K562 (cell line): ENCODE measurements around the gene RHOBTB3. TPM values are rescaled to one million over a fixed set of nuclear protein-coding genes. Genes with fewer than 3 reads are reported as not detected.

Experiments
- ATAC-seq: fragments of 200-7000 bp; cut with Tn5 transposase; 3 replicates; pipeline ENCODE4 v1.9.1; 2020; ENCODE audit warnings: moderate library complexity
- BruUV-seq: library from RNA; stranded (reverse); fragments of 400-500 nt; replicated peaks from 2 replicates; lab custom pipeline; 2021; lab: Mats Ljungman, UMichigan
- CTCF ChIA-PET: fragments of 300-600 bp; formaldehyde crosslinking; extraction: SDS; loops from one replicate; lab custom pipeline; 2021; ENCODE audit warnings: low intra/inter-chr PET ratio; lab: Yijun Ruan, JAX
- POLR2A ChIA-PET: fragments of 300-600, 350-650 bp; sonication (Branson Sonifier 250); formaldehyde crosslinking; extraction: SDS; loops from one replicate; lab custom pipeline; 2021; ENCODE audit warnings: antibody characterized with exemption, inconsistent platforms; lab: Yijun Ruan, JAX
- DNase-seq, 4 experiments: peaks; one replicate each; pipeline versions ENCODE4 v3.0.0 to v3.0.0-alpha.2; 2011 to 2018; ENCODE audit warnings: low spot score in 3 of 4, mixed read lengths in 3 of 4; ENCODE audit errors: extremely low read depth in 1 of 4
- FAIRE-seq: peaks from 2 replicates; lab custom pipeline; 2011; peaks lifted over from hg19 to GRCh38; lab: Jason Lieb, UNC
- H2AFZ ChIP-seq: 2 replicates; pipeline ENCODE4 v1.6.0; 2011; ENCODE audit warnings: low read depth, low read length, control low read depth, inconsistent platforms
- H3K27ac ChIP-seq: fragments of 200-600 bp; 3 replicates; pipeline ENCODE4 v1.8.0; 2011; ENCODE audit warnings: low read depth, mild to moderate bottlenecking, control low read depth, inconsistent platforms, low read length, moderate library complexity, mixed read lengths; ENCODE audit errors: extremely low read depth
- H3K27me3 ChIP-seq, 2 experiments: fragments of 300-600 bp in 1 of 2; 2 replicates in 1 of 2; 3 replicates in 1 of 2; pipeline versions ENCODE4 v1.6.0 to v1.8.0; 2011; ENCODE audit warnings: inconsistent platforms in 2 of 2, low read length in 2 of 2, mild to moderate bottlenecking in 1 of 2, mixed read lengths in 1 of 2, moderate library complexity in 1 of 2; ENCODE audit not compliant: control insufficient read depth in 2 of 2, insufficient read depth in 2 of 2
- H3K36me3 ChIP-seq: fragments of 300-600 bp; 3 replicates; pipeline ENCODE4 v1.8.0; 2011; ENCODE audit warnings: mild to moderate bottlenecking, low read length, inconsistent platforms; ENCODE audit not compliant: control insufficient read depth, insufficient read depth
- H3K4me1 ChIP-seq, 2 experiments: fragments of 200-600 bp in 1 of 2; replicated peaks in 1 of 2; 2 replicates in 1 of 2; 3 replicates in 1 of 2; pipeline versions ENCODE4 v1.5.1 to v1.8.0; 2011; ENCODE audit warnings: inconsistent platforms in 2 of 2, low read length in 2 of 2, mild to moderate bottlenecking in 1 of 2, mixed read lengths in 1 of 2, moderate library complexity in 1 of 2; ENCODE audit not compliant: control insufficient read depth in 2 of 2, insufficient read depth in 2 of 2
- H3K4me2 ChIP-seq: 2 replicates; pipeline ENCODE4 v1.6.1; 2011; ENCODE audit warnings: low read length, control low read depth, inconsistent platforms, mixed read lengths; ENCODE audit not compliant: insufficient read depth
- H3K4me3 ChIP-seq: fragments of 200-600 bp; sonication (generic), shearing (Covaris generic); 2 replicates; pipeline ENCODE4 v1.5.1; 2016; ENCODE audit warnings: control low read depth, inconsistent platforms
- H3K79me2 ChIP-seq: fragments of 200-600 bp; 3 replicates; pipeline ENCODE4 v1.8.0; 2011; ENCODE audit warnings: low read length, inconsistent platforms; ENCODE audit not compliant: control insufficient read depth, insufficient read depth
- H3K9ac ChIP-seq, 2 experiments: 2 replicates each; pipeline versions ENCODE4 v1.6.0 to v1.6.1; 2011; ENCODE audit warnings: low read depth in 2 of 2, low read length in 2 of 2, control low read depth in 1 of 2, inconsistent platforms in 1 of 2, mild to moderate bottlenecking in 1 of 2, mixed read lengths in 1 of 2; ENCODE audit not compliant: insufficient read depth in 1 of 2
- H3K9me1 ChIP-seq: one replicate; pipeline ENCODE4 v1.6.0; 2011; ENCODE audit warnings: inconsistent platforms, mild to moderate bottlenecking, low read length, moderate library complexity; ENCODE audit not compliant: control insufficient read depth, insufficient read depth
- H3K9me3 ChIP-seq: replicated peaks from 2 replicates; pipeline ENCODE4 v1.5.1; 2011; ENCODE audit warnings: low read depth, low read length, inconsistent platforms; ENCODE audit not compliant: control insufficient read depth, insufficient read depth
- H4K20me1 ChIP-seq: replicated peaks from 2 replicates; pipeline ENCODE4 v1.6.1; 2011; ENCODE audit warnings: low read length, inconsistent platforms, mixed read lengths; ENCODE audit not compliant: control insufficient read depth, insufficient read depth
- ARID4B ChIP-seq: sonication (generic); formaldehyde crosslinking; IDR thresholded peaks from 2 replicates; pipeline ENCODE4 v1.8.0; 2022; ENCODE audit warnings: mild to moderate bottlenecking, missing genetic modification reagents
- CBFA2T3 ChIP-seq: fragments of 450-650 bp; IDR thresholded peaks from 2 replicates; pipeline ENCODE4 v1.6.1; 2017
- CC2D1A ChIP-seq: fragments of 450-650 bp; IDR thresholded peaks from 2 replicates; pipeline ENCODE4 v1.6.1; 2017; ENCODE audit warnings: mild to moderate bottlenecking
- CTBP1 ChIP-seq: fragments of 450-650 bp; IDR thresholded peaks from 2 replicates; pipeline ENCODE4 v1.6.1; 2016; ENCODE audit warnings: borderline replicate concordance
- EZH2 ChIP-seq: IDR thresholded peaks from 2 replicates; pipeline ENCODE4 v1.6.1; 2012; ENCODE audit warnings: low read depth, mild to moderate bottlenecking, inconsistent platforms, low read length, borderline replicate concordance
- MECOM ChIP-seq: fragments of 250-450 bp; sonication (Bioruptor Pico); IDR thresholded peaks from 2 replicates; pipeline ENCODE4 v1.8.0; 2022; ENCODE audit warnings: inconsistent platforms
- MIER1 ChIP-seq: fragments of 450-650 bp; IDR thresholded peaks from 2 replicates; pipeline ENCODE4 v1.6.1; 2016; ENCODE audit warnings: antibody characterized with exemption, mild to moderate bottlenecking, low read depth
- PHF8 ChIP-seq: fragments of 200-600 bp; sonication (generic); IDR thresholded peaks from 2 replicates; pipeline ENCODE4 v1.6.1; 2012; ENCODE audit warnings: mixed run types, mild to moderate bottlenecking, inconsistent platforms, low read length, moderate library complexity, borderline replicate concordance
- POLR3A ChIP-seq: IDR thresholded peaks from 2 replicates; pipeline ENCODE4 v1.6.1; 2011; ENCODE audit warnings: borderline replicate concordance, mild to moderate bottlenecking, moderate library complexity; ENCODE audit not compliant: insufficient read length, insufficient read depth; ENCODE audit errors: extremely low read depth
- TARDBP ChIP-seq: fragments of 450-650 bp; IDR thresholded peaks from 2 replicates; pipeline ENCODE4 v1.6.1; 2016
- TEAD4 ChIP-seq, 2 experiments: sonication (generic) in 1 of 2; formaldehyde crosslinking in 1 of 2; IDR thresholded peaks; 2 replicates each; pipeline versions ENCODE4 v1.6.1 to v1.8.0; 2012 to 2022; ENCODE audit warnings: borderline replicate concordance in 1 of 2, inconsistent platforms in 1 of 2, low read length in 1 of 2, mild to moderate bottlenecking in 1 of 2, missing genetic modification reagents in 1 of 2
- ZKSCAN1 ChIP-seq: fragments of 150-350 bp; IDR thresholded peaks from 2 replicates; pipeline ENCODE4 v1.6.1; 2016; ENCODE audit warnings: low read depth, low read length
- ZNF263 ChIP-seq: sonication (generic); formaldehyde crosslinking; IDR thresholded peaks from 2 replicates; pipeline ENCODE4 v1.8.0; 2022; ENCODE audit warnings: mild to moderate bottlenecking, missing genetic modification reagents, borderline replicate concordance
- ZNF639 ChIP-seq, 2 experiments: fragments of 200-800 bp in 1 of 2; sonication (Bioruptor generic) in 1 of 2; sonication (generic) in 1 of 2; formaldehyde crosslinking in 1 of 2; IDR thresholded peaks in 1 of 2; conservative IDR thresholded peaks in 1 of 2; 2 replicates each; pipeline versions ENCODE4 v1.5.0 to v1.6.1; 2016 to 2020; ENCODE audit warnings: missing compliant biosample characterization in 1 of 2, missing genetic modification characterization in 1 of 2, missing genetic modification reagents in 1 of 2
- WGBS: fragments of 100-300 bp; shearing (Covaris generic); methylation state at CpG from one replicate; pipeline ENCODE4 v1.1.6; 2016; ENCODE audit warnings: low coverage, mixed read lengths; ENCODE audit not compliant: insufficient coverage; ENCODE audit errors: missing lambda C conversion rate; 5-methylcytosine and 5-hydroxymethylcytosine counted together
- in situ Hi-C: fragments of 300-500 bp; cut with MboI; formaldehyde crosslinking; loops from 4 replicates; pipeline ENCODE4 v1.15.0; 2018; ENCODE audit warnings: inconsistent platforms, mixed read lengths
- intact Hi-C: fragments of 100-400 bp; cut with micrococcal nuclease; formaldehyde crosslinking; loops from 2 replicates; pipeline ENCODE4 v1.14.2; 2022
- polyA plus RNA-seq, 8 experiments: library from polyadenylated mRNA; depleted of rRNA in 4 of 8; stranded (reverse) in 5 of 8; unstranded in 3 of 8; fragments of >200 nt; fragmentation: Nextera tagmentation in 2 of 8; fragmentation: Illumina TruSeq in 1 of 8; extraction: Ambion mirVana in 2 of 8; extraction: Trizol in 1 of 8; gene quantifications; 2 replicates each; pipeline versions ENCODE4 v1.2.1 to v1.2.3, GENCODE V29; 2011 to 2014; ENCODE audit warnings: inconsistent platforms in 1 of 8, missing spikeins in 1 of 8
- total RNA-seq, 7 experiments: library from RNA; depleted of rRNA in 6 of 7; stranded (reverse); fragments of >200 nt in 6 of 7; fragmentation: Illumina TruSeq in 2 of 7; extraction: Trizol in 2 of 7; gene quantifications; 2 replicates each; pipeline versions ENCODE4 v1.2.1 to v1.2.3, GENCODE V29; 2011 to 2021; ENCODE audit warnings: low replicate concordance in 1 of 7
- TF ChIP-seq, protein P1 (sequence below): sonication (generic); formaldehyde crosslinking; IDR thresholded peaks from 2 replicates; pipeline ENCODE4 v1.8.1; 2023; ENCODE audit warnings: mild to moderate bottlenecking, missing genetic modification reagents

The RHOBTB3 gene
- total and polyA plus RNA-seq, 9 of the 15 experiments (the other 6 are each of a cell fraction or from before 2014, with no cell fraction given): 39.7 to 143 (median 115) TPM

DNA sequence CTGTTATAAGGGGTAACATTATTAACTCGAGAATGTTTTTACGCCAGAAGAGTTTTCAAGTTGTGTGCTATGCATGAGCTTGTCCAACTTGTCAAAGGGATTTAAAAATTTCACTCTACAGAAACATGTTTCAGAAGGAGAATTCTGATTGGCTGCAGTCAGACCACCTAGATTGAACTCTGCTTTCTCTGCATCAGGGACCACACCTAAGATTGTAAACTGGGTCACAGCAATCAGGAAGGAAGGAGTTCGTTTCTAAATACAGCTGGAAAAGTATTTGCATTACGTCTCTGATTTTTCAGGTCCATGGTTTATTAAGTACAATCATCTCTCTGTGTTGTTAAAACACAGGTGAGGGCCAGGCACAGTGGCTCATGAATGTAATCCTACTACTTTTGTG is 85.6 kb downstream of the RHOBTB3 start (continued):
- TF ChIP-seq ARID4B (CRISPR knock-in tag) (no peak), ZKSCAN1 (no peak)

GRCh38 chr5:95817430-95817829 is 86.3 kb downstream of the RHOBTB3 start:
- no peaks in the 10 kb centered on the region for H3K36me3 ChIP-seq
- POLR2A ChIA-PET: no interaction called here
- no peak for TF ChIP-seq ZNF263 (CRISPR knock-in tag)
- TF ChIP-seq MECOM (CRISPR knock-in tag): no peak
- no peak for TF ChIP-seq ZNF639 (CRISPR knock-in tag; conservative IDR thresholded peaks at IDR 0.05 in 1 of 2, IDR thresholded peaks at IDR 0.05 in 1 of 2)
- no peak for TF ChIP-seq TEAD4 (IDR thresholded peaks at IDR 0.05; ENCODE audit: low read length)
- TF ChIP-seq TEAD4 (CRISPR knock-in tag; IDR thresholded peaks at IDR 0.05; ENCODE audit: borderline replicate concordance): no peak
- TF ChIP-seq POLR3A: no peak
- TF ChIP-seq CC2D1A: no peak
- TF ChIP-seq MIER1: no peak
- TF ChIP-seq, protein P1, sequence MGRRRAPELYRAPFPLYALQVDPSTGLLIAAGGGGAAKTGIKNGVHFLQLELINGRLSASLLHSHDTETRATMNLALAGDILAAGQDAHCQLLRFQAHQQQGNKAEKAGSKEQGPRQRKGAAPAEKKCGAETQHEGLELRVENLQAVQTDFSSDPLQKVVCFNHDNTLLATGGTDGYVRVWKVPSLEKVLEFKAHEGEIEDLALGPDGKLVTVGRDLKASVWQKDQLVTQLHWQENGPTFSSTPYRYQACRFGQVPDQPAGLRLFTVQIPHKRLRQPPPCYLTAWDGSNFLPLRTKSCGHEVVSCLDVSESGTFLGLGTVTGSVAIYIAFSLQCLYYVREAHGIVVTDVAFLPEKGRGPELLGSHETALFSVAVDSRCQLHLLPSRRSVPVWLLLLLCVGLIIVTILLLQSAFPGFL: no peak
- TF ChIP-seq TARDBP: no peak
- TF ChIP-seq CTBP1: no peak
- no peak for TF ChIP-seq PHF8
- no peak for TF ChIP-seq EZH2
- no peak for TF ChIP-seq CBFA2T3

More at GRCh38 chr5:95817430-95817829, 86.3 kb downstream of the RHOBTB3 start:
- Histone ChIP-seq H3K4me2 (no peak overlapping the region), H3K27ac (no peak overlapping the region), H3K4me3 (no peak overlapping the region), H3K79me2 (no peaks in the 10 kb centered on the region), H3K9me1 (no peaks in the 10 kb centered on the region), H3K27me3 (no peaks in the 10 kb centered on the region), H3K4me1 (peaks cover 7 to 10% of the 10 kb centered on the region in 2 experiments; a peak in 3 of 5 replicates), H2AFZ (no peak overlapping the region), H3K9ac (no peak overlapping the region; a peak in 1 of 4 replicates), H4K20me1 (no peaks in the 10 kb centered on the region), H3K9me3 (no peaks in the 10 kb centered on the region)
- ATAC-seq (no peak), FAIRE-seq (no peak), DNase-seq (no peak)
- intact Hi-C loops (no loop called here), in situ Hi-C loops (no loop called here)
- BruUV-seq: no TSS peak
- CTCF ChIA-PET: no interaction called here
- 58% methylated on average over 11 of the region's 12 CpGs for WGBS
